ENCODE measurements around the gene FYB2. TPM values are rescaled to one million over a fixed set of nuclear protein-coding genes. Genes with fewer than 3 reads are reported as not detected.
A peak's percentile ranks its signal among the peaks of the same experiment; 100 is the strongest.

FYB2 gene
- total RNA-seq, 1 donor from 2014 or later = 0.14 TPM

DNA sequence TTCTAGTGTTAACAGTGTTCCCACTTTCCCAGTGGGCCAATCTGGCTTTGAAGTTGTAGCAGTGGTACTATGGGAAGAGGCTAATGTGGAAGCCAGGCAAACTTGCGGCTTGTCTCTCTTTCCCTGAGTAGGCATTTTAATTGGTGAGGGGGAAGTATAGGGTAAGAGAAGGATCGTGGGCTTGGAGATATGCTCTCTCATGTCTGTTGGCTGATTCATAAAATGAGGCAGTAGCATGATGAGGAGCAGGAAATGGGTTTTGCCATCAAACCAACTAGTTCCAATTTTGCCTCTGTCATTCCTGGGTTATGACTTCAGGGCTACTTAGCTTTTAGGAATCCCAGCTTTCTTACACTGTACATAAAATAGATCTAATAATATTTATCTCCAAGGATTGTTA, 47.5 kb upstream of the FYB2 start:
- TF ChIP-seq EZH2 (IDR thresholded peaks at IDR 0.05; ENCODE audit: insufficient read depth, low read length) = no peak
- TF ChIP-seq, protein P1, sequence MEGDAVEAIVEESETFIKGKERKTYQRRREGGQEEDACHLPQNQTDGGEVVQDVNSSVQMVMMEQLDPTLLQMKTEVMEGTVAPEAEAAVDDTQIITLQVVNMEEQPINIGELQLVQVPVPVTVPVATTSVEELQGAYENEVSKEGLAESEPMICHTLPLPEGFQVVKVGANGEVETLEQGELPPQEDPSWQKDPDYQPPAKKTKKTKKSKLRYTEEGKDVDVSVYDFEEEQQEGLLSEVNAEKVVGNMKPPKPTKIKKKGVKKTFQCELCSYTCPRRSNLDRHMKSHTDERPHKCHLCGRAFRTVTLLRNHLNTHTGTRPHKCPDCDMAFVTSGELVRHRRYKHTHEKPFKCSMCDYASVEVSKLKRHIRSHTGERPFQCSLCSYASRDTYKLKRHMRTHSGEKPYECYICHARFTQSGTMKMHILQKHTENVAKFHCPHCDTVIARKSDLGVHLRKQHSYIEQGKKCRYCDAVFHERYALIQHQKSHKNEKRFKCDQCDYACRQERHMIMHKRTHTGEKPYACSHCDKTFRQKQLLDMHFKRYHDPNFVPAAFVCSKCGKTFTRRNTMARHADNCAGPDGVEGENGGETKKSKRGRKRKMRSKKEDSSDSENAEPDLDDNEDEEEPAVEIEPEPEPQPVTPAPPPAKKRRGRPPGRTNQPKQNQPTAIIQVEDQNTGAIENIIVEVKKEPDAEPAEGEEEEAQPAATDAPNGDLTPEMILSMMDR (IDR thresholded peaks at IDR 0.05; ENCODE audit: insufficient read depth, low read depth, low read length) = no peak
- Histone ChIP-seq H3K4me3 (ENCODE audit: insufficient read depth, low read depth, low read length) (peak overlapping the region; percentile 7), H3K79me2 (ENCODE audit: insufficient read depth, low read length) (no peaks in the 10 kb centered on the region), H4K20me1 (ENCODE audit: insufficient read depth, low read length) (no peaks in the 10 kb centered on the region), H3K27ac (ENCODE audit: low read depth, low read length) (peak overlapping the region; percentile 26), H3K27me3 (ENCODE audit: insufficient read depth, low read length) (no peaks in the 10 kb centered on the region), H3K9ac (ENCODE audit: low read length) (no peak overlapping the region), H3K4me2 (ENCODE audit: low read length) (peak overlapping the region; percentile 56), H3K9me3 (ENCODE audit: insufficient read depth, low read depth, low read length) (no peaks in the 10 kb centered on the region), H3K4me1 (ENCODE audit: insufficient read depth, low read length) (no peaks in the 10 kb centered on the region), H3K36me3 (ENCODE audit: insufficient read depth, low read length) (no peaks in the 10 kb centered on the region), H2AFZ (ENCODE audit: low read depth, low read length) (peak overlapping the region; percentile 62)
- peak overlapping the region; percentile 77 for H3K27ac Mint-ChIP-seq (ENCODE audit: unreplicated experiment)
- no peak overlapping the region for H3K4me3 Mint-ChIP-seq (ENCODE audit: unreplicated experiment)
- FAIRE-seq (peak; percentile 91), DNase-seq (ENCODE audit: low read depth) (peak; percentile 66)
- H3K27me3 Mint-ChIP-seq (ENCODE audit: low read depth, unreplicated experiment) = peaks cover 2% of the 10 kb centered on the region
- peaks cover 13% of the 10 kb centered on the region for H3K4me1 Mint-ChIP-seq (ENCODE audit: low read depth, unreplicated experiment)
- no peaks in the 10 kb centered on the region for H3K9me3 Mint-ChIP-seq (ENCODE audit: unreplicated experiment)
- no peaks in the 10 kb centered on the region for H3K36me3 Mint-ChIP-seq (ENCODE audit: low read depth, unreplicated experiment)

DNA sequence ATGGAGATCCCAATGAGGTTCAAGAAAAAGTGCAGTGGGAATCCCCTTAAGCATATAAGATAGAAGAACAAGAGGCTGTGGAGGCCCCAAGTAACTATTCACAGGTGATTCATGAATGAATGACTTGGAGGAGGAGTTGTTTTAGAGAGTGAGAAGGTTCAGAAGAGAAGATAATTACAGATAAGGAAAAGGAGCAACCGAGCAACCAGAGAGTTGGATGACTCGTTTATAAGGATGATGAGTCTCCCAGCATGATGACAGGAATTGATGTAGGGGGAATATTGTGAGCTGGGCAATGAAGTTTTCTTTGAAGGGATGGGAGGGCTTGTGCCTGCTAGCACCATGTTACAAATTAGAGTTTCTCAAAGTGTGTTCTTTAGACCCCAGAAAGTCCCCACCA, 45.2 kb upstream of the FYB2 start:
- H4K20me1 ChIP-seq (ENCODE audit: insufficient read depth, low read length) = no peaks in the 10 kb centered on the region
- peaks cover 13% of the 10 kb centered on the region for H3K4me1 Mint-ChIP-seq (ENCODE audit: low read depth, unreplicated experiment)
- TF ChIP-seq, protein P1 (IDR thresholded peaks at IDR 0.05; ENCODE audit: insufficient read depth, low read depth, low read length) = no peak
- no peak for TF ChIP-seq EZH2 (IDR thresholded peaks at IDR 0.05; ENCODE audit: insufficient read depth, low read length)
- no peak for DNase-seq (ENCODE audit: low read depth)
- no peak overlapping the region for H2AFZ ChIP-seq (ENCODE audit: low read depth, low read length)
- H3K27me3 Mint-ChIP-seq (ENCODE audit: low read depth, unreplicated experiment) = peaks cover 3% of the 10 kb centered on the region
- H3K9me3 ChIP-seq (ENCODE audit: insufficient read depth, low read depth, low read length) = no peaks in the 10 kb centered on the region
- H3K9me3 Mint-ChIP-seq (ENCODE audit: unreplicated experiment) = peaks cover 4% of the 10 kb centered on the region
- H3K27me3 ChIP-seq (ENCODE audit: insufficient read depth, low read length) = no peaks in the 10 kb centered on the region
- no peak for FAIRE-seq
- H3K4me3 ChIP-seq (ENCODE audit: insufficient read depth, low read depth, low read length) = no peak overlapping the region
- H3K4me1 ChIP-seq (ENCODE audit: insufficient read depth, low read length) = no peaks in the 10 kb centered on the region
- H3K9ac ChIP-seq (ENCODE audit: low read length) = no peak overlapping the region
- H3K36me3 ChIP-seq (ENCODE audit: insufficient read depth, low read length) = no peaks in the 10 kb centered on the region
- no peak overlapping the region for H3K27ac ChIP-seq (ENCODE audit: low read depth, low read length)
- H3K27ac Mint-ChIP-seq (ENCODE audit: unreplicated experiment) = no peak overlapping the region
- no peaks in the 10 kb centered on the region for H3K79me2 ChIP-seq (ENCODE audit: insufficient read depth, low read length)
- H3K4me2 ChIP-seq (ENCODE audit: low read length) = no peak overlapping the region
- no peak overlapping the region for H3K4me3 Mint-ChIP-seq (ENCODE audit: unreplicated experiment)
- no peaks in the 10 kb centered on the region for H3K36me3 Mint-ChIP-seq (ENCODE audit: low read depth, unreplicated experiment)

DNA sequence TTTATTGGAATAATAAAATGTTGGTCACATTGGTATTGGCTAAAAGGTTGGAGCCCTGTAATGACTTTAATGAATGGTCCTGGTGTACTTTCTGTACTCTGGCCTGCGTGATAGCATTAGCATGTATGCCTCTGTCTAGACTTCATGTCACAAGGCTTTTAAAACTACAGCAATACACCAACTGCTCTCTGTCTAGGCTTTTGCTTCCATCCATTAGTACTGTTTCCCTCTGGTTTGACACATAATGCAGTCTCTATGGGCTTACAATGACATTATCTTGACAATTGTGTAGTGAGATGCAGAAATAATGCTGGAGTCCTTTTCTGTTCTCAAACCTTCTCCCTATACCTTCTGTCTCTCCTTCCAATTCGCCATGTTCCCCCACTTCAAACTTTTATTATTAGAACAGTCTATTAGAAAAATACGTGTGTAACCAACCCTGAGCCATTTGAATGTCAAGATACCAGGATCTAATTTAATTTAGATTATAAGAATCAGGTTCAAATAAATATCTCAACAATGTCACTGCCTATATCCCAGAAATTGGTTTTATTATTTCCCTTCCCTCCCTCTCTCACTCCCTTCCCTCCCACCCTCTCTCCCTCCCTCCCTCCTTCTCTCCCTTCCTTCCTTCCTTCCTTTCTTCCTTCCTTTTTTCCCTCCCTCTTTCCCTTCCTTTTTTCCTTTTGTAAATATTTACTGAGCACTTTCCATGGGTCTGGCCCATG, 44.2 kb upstream of the FYB2 start:
- Histone ChIP-seq H3K27ac (ENCODE audit: low read depth, low read length) (no peak overlapping the region), H4K20me1 (ENCODE audit: insufficient read depth, low read length) (no peaks in the 10 kb centered on the region), H3K4me3 (ENCODE audit: insufficient read depth, low read depth, low read length) (no peak overlapping the region), H3K4me2 (ENCODE audit: low read length) (no peak overlapping the region), H3K36me3 (ENCODE audit: insufficient read depth, low read length) (no peaks in the 10 kb centered on the region), H2AFZ (ENCODE audit: low read depth, low read length) (no peak overlapping the region), H3K79me2 (ENCODE audit: insufficient read depth, low read length) (no peaks in the 10 kb centered on the region), H3K9ac (ENCODE audit: low read length) (no peak overlapping the region), H3K27me3 (ENCODE audit: insufficient read depth, low read length) (no peaks in the 10 kb centered on the region), H3K4me1 (ENCODE audit: insufficient read depth, low read length) (no peaks in the 10 kb centered on the region), H3K9me3 (ENCODE audit: insufficient read depth, low read depth, low read length) (no peaks in the 10 kb centered on the region)
- TF ChIP-seq, protein P1 (IDR thresholded peaks at IDR 0.05; ENCODE audit: insufficient read depth, low read depth, low read length) = no peak
- TF ChIP-seq EZH2 (IDR thresholded peaks at IDR 0.05; ENCODE audit: insufficient read depth, low read length) = no peak
- Mint-ChIP-seq H3K4me1 (ENCODE audit: low read depth, unreplicated experiment) (peaks cover 13% of the 10 kb centered on the region), H3K36me3 (ENCODE audit: low read depth, unreplicated experiment) (no peaks in the 10 kb centered on the region), H3K9me3 (ENCODE audit: unreplicated experiment) (peaks cover 4% of the 10 kb centered on the region), H3K27me3 (ENCODE audit: low read depth, unreplicated experiment) (peaks cover 3% of the 10 kb centered on the region), H3K4me3 (ENCODE audit: unreplicated experiment) (no peak overlapping the region), H3K27ac (ENCODE audit: unreplicated experiment) (no peak overlapping the region)
- FAIRE-seq = no peak
- no peak for DNase-seq (ENCODE audit: low read depth)
